ENCODE data around the gene KCNAB2.

KCNAB2 gene

DNA sequence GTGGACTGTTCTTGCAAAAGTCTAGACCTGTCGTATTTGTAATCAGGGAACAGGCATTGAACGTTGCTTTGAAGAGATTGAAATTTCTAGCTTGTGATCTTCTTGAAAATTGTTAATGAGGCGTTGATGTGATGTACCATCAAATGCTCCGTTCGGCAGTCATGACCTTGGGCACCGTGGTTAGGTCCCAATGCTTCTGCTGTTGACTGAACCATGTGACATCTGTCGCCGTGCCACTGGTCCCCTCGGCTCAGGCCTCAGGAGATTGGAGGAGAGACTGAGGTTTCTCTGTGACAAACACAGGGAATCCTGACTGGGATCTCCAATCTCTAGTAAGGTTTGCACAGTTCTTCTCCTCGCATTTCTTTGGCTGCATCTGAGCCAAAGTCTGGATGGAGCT is 18.1 kb upstream of the KCNAB2 start:
- H3F3A ChIP-seq (ENCODE audit: control insufficient read depth, insufficient read depth): no peaks in the 10 kb centered on the region
- TF ChIP-seq, protein P1, sequence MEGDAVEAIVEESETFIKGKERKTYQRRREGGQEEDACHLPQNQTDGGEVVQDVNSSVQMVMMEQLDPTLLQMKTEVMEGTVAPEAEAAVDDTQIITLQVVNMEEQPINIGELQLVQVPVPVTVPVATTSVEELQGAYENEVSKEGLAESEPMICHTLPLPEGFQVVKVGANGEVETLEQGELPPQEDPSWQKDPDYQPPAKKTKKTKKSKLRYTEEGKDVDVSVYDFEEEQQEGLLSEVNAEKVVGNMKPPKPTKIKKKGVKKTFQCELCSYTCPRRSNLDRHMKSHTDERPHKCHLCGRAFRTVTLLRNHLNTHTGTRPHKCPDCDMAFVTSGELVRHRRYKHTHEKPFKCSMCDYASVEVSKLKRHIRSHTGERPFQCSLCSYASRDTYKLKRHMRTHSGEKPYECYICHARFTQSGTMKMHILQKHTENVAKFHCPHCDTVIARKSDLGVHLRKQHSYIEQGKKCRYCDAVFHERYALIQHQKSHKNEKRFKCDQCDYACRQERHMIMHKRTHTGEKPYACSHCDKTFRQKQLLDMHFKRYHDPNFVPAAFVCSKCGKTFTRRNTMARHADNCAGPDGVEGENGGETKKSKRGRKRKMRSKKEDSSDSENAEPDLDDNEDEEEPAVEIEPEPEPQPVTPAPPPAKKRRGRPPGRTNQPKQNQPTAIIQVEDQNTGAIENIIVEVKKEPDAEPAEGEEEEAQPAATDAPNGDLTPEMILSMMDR (IDR thresholded peaks at IDR 0.05; ENCODE audit: low read depth, low read length, poor library complexity, severe bottlenecking): no peak
- TF ChIP-seq EZH2phosphoT487 (IDR thresholded peaks at IDR 0.05; ENCODE audit: borderline replicate concordance, low read length): no peak
- H3K27ac ChIP-seq (ENCODE audit: low read depth, low read length): no peak overlapping the region
- H3K4me1 ChIP-seq (ENCODE audit: control insufficient read depth, low read length): peaks cover 42% of the 10 kb centered on the region
- no peaks in the 10 kb centered on the region for H3K36me3 ChIP-seq (ENCODE audit: control insufficient read depth, low read length)
- H3K4me3 ChIP-seq (ENCODE audit: low read length): peak overlapping the region; percentile 66
- H3K9me3 ChIP-seq (ENCODE audit: control insufficient read depth, insufficient read depth, low read length): no peaks in the 10 kb centered on the region
- H4K20me1 ChIP-seq (ENCODE audit: control insufficient read depth, insufficient read depth, low read depth, low read length): peaks cover 9% of the 10 kb centered on the region
- H3K27me3 ChIP-seq (ENCODE audit: control insufficient read depth, low read length): peaks cover 32% of the 10 kb centered on the region
- no peaks in the 10 kb centered on the region for H3K79me2 ChIP-seq (ENCODE audit: control insufficient read depth, low read length)
- H3K9me2 ChIP-seq (replicated peaks; ENCODE audit: control insufficient read depth, low read length): no peaks in the 10 kb centered on the region
- peak overlapping the region; percentile 62 for H3K4me2 ChIP-seq (ENCODE audit: low read length)

DNA sequence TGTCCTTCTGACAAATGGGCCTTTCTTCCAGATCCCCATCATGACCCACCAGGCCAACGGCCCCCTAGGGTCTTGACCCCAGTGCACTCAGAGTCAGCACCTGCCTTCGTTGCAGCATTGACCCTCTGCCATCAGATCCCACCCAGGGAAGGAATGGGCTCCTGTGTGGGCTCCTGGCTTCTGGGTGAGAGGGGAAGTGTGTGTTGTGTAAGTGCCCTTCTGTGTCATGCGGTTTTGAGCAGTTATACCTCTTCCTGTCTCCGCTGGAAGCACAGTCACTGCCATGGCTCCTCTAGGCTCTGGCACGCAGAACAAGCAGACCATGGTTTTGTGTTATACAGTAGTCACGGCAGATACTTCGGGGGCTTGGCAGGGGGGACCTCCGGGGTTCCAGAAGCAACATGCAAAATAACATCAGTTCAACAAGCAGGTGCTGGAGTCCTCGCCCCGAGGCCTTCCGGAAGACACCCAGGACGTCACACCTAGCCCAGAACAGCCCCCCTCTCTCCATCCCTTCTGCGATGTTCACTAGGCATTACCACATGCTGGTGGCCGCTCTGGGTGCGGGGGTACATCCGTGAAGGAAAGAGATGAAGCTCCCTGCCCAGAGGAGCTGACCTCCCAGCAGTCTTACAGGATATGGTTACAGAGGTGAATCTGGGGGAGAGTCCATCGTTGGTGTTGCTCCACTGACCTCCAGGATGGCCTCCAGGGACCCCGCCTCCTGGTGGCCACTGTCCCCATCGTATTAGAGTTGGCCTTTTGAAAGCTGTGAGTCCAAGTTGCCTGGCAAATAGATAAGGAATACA is 17.4 kb upstream of the KCNAB2 start:
- Histone ChIP-seq H3K4me2 (ENCODE audit: low read length) (peak overlapping the region; percentile 62), H3F3A (ENCODE audit: control insufficient read depth, insufficient read depth) (no peaks in the 10 kb centered on the region), H3K4me1 (ENCODE audit: control insufficient read depth, low read length) (peaks cover 42% of the 10 kb centered on the region), H4K20me1 (ENCODE audit: control insufficient read depth, insufficient read depth, low read depth, low read length) (peaks cover 9% of the 10 kb centered on the region), H3K27me3 (ENCODE audit: control insufficient read depth, low read length) (peaks cover 32% of the 10 kb centered on the region), H3K36me3 (ENCODE audit: control insufficient read depth, low read length) (no peaks in the 10 kb centered on the region), H3K9me3 (ENCODE audit: control insufficient read depth, insufficient read depth, low read length) (no peaks in the 10 kb centered on the region), H3K9me2 (replicated peaks; ENCODE audit: control insufficient read depth, low read length) (no peaks in the 10 kb centered on the region), H3K79me2 (ENCODE audit: control insufficient read depth, low read length) (no peaks in the 10 kb centered on the region), H3K27ac (ENCODE audit: low read depth, low read length) (no peak overlapping the region), H3K4me3 (ENCODE audit: low read length) (peak overlapping the region; percentile 66)
- TF ChIP-seq, protein P1 (IDR thresholded peaks at IDR 0.05; ENCODE audit: low read depth, low read length, poor library complexity, severe bottlenecking): no peak
- no peak for TF ChIP-seq EZH2phosphoT487 (IDR thresholded peaks at IDR 0.05; ENCODE audit: borderline replicate concordance, low read length)

DNA sequence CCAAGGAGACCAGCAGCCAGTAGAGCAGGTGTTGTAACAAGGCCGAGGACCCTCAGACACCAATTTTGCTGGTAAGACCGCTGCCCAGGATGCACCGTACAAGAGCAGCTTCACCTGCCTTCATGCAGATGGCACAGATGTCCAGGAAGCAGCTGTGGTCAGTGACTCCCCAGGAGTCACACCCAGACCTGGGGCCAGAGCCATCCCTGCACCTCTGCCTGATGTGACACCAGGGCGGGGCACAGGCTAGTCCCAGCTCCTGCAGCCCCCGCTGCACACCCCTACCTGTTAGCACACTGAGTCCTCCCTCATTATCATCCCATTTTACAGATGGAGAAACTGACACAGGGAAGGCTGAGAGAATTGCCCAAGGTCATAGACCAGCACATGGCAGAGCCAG is 16.3 kb upstream of the KCNAB2 start:
- H4K20me1 ChIP-seq (ENCODE audit: control insufficient read depth, insufficient read depth, low read depth, low read length): peaks cover 9% of the 10 kb centered on the region
- no peak overlapping the region for H3K4me2 ChIP-seq (ENCODE audit: low read length)

More for the DNA sequence above, 16.3 kb upstream of the KCNAB2 start:
- Histone ChIP-seq H3K27me3 (ENCODE audit: control insufficient read depth, low read length) (peaks cover 32% of the 10 kb centered on the region), H3K27ac (ENCODE audit: low read depth, low read length) (no peak overlapping the region), H3K9me3 (ENCODE audit: control insufficient read depth, insufficient read depth, low read length) (no peaks in the 10 kb centered on the region), H3K79me2 (ENCODE audit: control insufficient read depth, low read length) (no peaks in the 10 kb centered on the region), H3K36me3 (ENCODE audit: control insufficient read depth, low read length) (no peaks in the 10 kb centered on the region), H3K9me2 (replicated peaks; ENCODE audit: control insufficient read depth, low read length) (no peaks in the 10 kb centered on the region), H3K4me3 (ENCODE audit: low read length) (no peak overlapping the region), H3K4me1 (ENCODE audit: control insufficient read depth, low read length) (peaks cover 38% of the 10 kb centered on the region), H3F3A (ENCODE audit: control insufficient read depth, insufficient read depth) (no peaks in the 10 kb centered on the region)
- TF ChIP-seq, protein P1 (IDR thresholded peaks at IDR 0.05; ENCODE audit: low read depth, low read length, poor library complexity, severe bottlenecking): no peak
- no peak for TF ChIP-seq EZH2phosphoT487 (IDR thresholded peaks at IDR 0.05; ENCODE audit: borderline replicate concordance, low read length)
